ENCODE results near the gene PRKCH. TPM values are rescaled to one million over a fixed set of nuclear protein-coding genes. Genes with fewer than 3 reads are reported as not detected.

Gene PRKCH
- polyA plus RNA-seq, 5 donors = 29.5 to 47.5 (median 45.7) TPM

GRCh38 chr14:61511558-61511948, 190.2 kb downstream of the PRKCH start:
- no peak for DNase-seq

GRCh38 chr14:61512026-61512834, 190.9 kb downstream of the PRKCH start:
- DNase-seq = no peak

- DNase-seq = no peak
These were observed 192.8 kb downstream of the PRKCH start for GRCh38 chr14:61513986-61514830.

- no peak for DNase-seq
These were observed 193.5 kb downstream of the PRKCH start for GRCh38 chr14:61514927-61515326.

- DNase-seq = no peak
These were observed 194.2 kb downstream of the PRKCH start for GRCh38 chr14:61515436-61516117.

- DNase-seq = no peak
These were observed 194.9 kb downstream of the PRKCH start for GRCh38 chr14:61516118-61516743.

- no peak for DNase-seq
These were observed 195.7 kb downstream of the PRKCH start for GRCh38 chr14:61516964-61517653.

- DNase-seq = no peak
These were observed 196.6 kb downstream of the PRKCH start for GRCh38 chr14:61517911-61518384.

- DNase-seq = no peak
These were observed 197.0 kb downstream of the PRKCH start for GRCh38 chr14:61518403-61518802.

- no peak for DNase-seq
These were observed 197.7 kb downstream of the PRKCH start for GRCh38 chr14:61519106-61519505.

GRCh38 chr14:61519735-61520134, 198.4 kb downstream of the PRKCH start:
- DNase-seq = no peak

GRCh38 chr14:61520576-61520975, 199.2 kb downstream of the PRKCH start:
- no peak for DNase-seq

GRCh38 chr14:61521773-61522172, 200.4 kb downstream of the PRKCH start:
- DNase-seq = no peak

- DNase-seq = no peak
These were observed 202.4 kb downstream of the PRKCH start for GRCh38 chr14:61523751-61524150.

GRCh38 chr14:61524211-61524806, 202.9 kb downstream of the PRKCH start:
- no peak for DNase-seq

GRCh38 chr14:61524936-61525292, 203.5 kb downstream of the PRKCH start:
- no peak for DNase-seq

- DNase-seq = no peak
These were observed 204.1 kb downstream of the PRKCH start for GRCh38 chr14:61525293-61526011.

- no peak for DNase-seq
These were observed 205.3 kb downstream of the PRKCH start for GRCh38 chr14:61526405-61527312.
